Endothelial cell of umbilical vein (primary cell): ENCODE data around the gene RPRD1A.

Source experiments
- EZH2 ChIP-seq: IDR thresholded peaks from 2 replicates; pipeline ENCODE4 v1.6.1; 2012; ENCODE audit warnings: borderline replicate concordance, low read depth, mild to moderate bottlenecking, moderate library complexity, low read length, inconsistent platforms; ENCODE audit not compliant: severe bottlenecking
- POLR2AphosphoS5 ChIP-seq: IDR thresholded peaks from 2 replicates; pipeline ENCODE4 v1.6.1; 2012; ENCODE audit warnings: low read depth, mild to moderate bottlenecking, control low read depth, low read length, moderate library complexity; ENCODE audit not compliant: insufficient read depth
- TF ChIP-seq, protein P1 (sequence below), 2 donors: IDR thresholded peaks; 1 replicate in 1 of 2; 2 replicates in 1 of 2; pipeline ENCODE4 v1.5.1; 2011; ENCODE audit warnings: low read length in 2 of 2, mild to moderate bottlenecking in 2 of 2, moderate library complexity in 2 of 2, control low read depth in 1 of 2, inconsistent platforms in 1 of 2, low read depth in 1 of 2; ENCODE audit not compliant: insufficient read depth in 1 of 2; ENCODE audit errors: extremely low read depth in 1 of 2

DNA sequence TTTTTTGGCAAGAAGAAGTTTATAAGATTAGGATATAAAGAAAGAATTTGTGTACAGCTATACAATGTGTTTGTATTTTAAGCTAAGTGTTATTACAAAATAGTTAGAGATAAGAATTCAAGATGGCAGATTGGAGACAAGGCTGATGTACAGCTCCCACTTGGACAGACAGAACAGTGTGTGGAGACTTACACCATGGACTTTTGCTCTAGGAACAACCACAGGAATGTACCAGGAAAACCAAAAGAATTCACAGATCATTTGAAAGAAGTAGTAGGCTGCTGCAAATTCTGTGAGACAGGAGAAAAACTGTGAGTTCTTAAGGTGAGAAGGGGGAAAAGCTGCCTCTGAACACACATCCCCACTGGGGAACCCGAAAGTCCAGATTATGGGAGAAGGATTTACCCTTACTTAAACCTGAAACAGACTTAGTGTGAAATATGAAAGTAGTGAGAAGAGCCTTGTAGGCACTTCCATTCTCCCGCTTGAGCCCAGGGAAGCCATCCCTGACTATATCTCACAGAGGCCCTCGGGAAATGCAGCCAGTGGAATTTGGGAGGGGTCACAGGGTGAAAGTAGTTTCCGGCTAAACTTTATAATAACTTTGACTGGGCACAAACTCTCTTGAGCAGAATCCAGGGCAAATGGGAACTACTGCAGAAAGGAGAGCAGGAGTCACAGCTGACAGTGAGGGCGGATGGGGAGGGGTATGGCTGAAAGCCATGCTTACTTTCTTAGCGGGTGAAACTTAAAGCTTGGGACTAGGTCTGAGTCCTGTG is 11.6 kb upstream of the RPRD1A start:
- TF ChIP-seq, protein P1, sequence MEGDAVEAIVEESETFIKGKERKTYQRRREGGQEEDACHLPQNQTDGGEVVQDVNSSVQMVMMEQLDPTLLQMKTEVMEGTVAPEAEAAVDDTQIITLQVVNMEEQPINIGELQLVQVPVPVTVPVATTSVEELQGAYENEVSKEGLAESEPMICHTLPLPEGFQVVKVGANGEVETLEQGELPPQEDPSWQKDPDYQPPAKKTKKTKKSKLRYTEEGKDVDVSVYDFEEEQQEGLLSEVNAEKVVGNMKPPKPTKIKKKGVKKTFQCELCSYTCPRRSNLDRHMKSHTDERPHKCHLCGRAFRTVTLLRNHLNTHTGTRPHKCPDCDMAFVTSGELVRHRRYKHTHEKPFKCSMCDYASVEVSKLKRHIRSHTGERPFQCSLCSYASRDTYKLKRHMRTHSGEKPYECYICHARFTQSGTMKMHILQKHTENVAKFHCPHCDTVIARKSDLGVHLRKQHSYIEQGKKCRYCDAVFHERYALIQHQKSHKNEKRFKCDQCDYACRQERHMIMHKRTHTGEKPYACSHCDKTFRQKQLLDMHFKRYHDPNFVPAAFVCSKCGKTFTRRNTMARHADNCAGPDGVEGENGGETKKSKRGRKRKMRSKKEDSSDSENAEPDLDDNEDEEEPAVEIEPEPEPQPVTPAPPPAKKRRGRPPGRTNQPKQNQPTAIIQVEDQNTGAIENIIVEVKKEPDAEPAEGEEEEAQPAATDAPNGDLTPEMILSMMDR (IDR thresholded peaks at IDR 0.05; ENCODE audit: extremely low read depth in 1 of 2, insufficient read depth in 1 of 2, low read depth in 1 of 2, low read length in 2 of 2) = no peak
- TF ChIP-seq POLR2AphosphoS5 (no peak), EZH2 (no peak)
